ENCODE measurements around the gene SPTB.
A peak's percentile ranks its signal among the peaks of the same experiment; 100 is the strongest.

Gene SPTB

GRCh38 chr14:64723691-64724577 is 155.8 kb downstream of the SPTB start:
- peak; percentile 69 for DNase-seq

DNA sequence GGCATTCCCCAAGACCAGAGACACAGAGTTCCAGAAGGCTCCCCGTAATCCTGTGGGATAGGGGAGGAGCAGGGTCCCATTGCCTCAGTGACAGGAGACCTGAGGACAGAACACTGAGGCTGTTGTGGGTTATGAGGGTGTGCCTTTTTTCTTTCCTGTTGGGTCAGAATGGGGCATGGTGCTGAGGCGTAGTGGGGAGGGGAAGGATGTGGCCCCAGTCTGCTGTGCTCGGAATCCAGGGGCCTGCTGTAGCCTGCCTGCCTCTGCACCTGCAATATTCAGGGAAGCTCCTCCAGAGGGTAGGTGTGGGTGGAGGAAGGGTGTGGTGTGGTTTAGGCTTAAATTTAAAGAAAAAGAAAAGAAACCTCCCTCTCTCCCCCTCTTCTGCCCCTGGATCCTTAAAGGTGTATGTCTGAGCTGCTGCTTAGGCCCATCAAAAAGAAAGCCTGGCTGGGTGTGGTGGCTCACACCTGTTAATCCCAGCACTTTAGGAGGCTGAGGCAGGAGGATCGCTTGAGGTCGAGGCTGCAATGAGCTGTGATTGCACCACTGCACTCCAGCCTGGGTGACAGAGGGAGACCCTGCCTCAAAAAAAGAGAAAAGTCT is 156.8 kb downstream of the SPTB start:
- DNase-seq: peak; percentile 66

DNA sequence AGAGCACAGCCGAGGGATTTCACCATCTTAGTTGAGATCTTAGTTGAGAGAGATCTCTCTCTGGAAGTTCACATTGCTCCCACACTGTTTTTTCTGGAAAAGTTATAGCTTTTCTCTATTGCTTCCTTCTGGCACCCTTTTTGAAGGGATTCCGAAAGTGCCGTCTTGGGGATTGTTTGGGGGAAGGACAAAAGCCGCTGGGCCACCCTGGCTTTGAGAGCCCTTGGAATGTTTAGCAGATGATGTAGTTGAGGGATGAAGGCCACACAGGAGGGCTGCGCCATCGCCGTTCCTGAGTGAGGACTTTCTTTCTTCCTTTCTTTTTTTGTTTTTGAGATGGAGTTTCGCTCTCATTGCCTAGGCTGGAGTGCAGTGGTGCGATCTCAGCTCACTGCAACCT is 157.8 kb downstream of the SPTB start:
- DNase-seq: peak; percentile 52

DNA sequence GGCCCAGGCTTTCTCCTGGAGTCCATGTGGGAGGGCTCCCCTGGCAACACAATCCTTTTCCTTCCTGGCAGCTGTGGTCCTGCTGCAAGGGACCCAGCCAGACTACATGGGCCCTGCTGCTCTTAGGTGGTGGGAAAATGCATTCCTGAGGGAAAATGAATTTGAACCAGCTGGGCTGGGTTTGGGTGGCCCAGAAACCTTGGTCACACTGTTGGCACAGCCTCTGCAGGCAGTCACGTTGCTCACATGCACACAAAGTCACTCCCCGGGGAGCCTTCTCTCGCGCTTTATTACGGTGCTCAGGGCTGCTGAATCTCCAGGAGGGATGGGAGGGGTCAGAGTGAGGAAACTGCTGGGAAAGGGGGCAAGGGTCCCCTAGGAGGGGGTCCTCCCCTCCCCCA is 158.3 kb downstream of the SPTB start:
- peak; percentile 58 for DNase-seq

DNA sequence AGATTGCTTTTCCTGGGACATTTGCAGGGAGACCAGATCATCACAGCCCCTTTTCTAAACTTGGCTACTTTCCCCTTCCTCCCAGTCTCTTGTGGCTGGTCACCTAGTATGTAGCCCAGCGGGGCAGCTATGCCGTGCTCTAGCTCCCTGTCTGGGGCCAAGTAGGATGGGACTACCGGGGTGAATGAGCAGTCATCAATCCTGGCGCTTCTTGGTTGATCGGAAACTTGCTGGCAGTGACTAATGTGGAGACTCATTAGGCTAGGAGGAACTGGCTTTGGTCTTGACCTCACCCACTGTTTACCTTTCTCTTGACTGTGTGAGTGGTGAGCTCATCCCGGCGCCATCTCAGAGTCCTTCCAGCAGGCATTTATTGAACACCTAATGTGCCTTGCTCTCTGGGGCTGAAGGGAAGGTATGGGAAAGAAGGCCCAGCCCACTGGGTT is 159.6 kb downstream of the SPTB start:
- DNase-seq: peak; percentile 61

DNA sequence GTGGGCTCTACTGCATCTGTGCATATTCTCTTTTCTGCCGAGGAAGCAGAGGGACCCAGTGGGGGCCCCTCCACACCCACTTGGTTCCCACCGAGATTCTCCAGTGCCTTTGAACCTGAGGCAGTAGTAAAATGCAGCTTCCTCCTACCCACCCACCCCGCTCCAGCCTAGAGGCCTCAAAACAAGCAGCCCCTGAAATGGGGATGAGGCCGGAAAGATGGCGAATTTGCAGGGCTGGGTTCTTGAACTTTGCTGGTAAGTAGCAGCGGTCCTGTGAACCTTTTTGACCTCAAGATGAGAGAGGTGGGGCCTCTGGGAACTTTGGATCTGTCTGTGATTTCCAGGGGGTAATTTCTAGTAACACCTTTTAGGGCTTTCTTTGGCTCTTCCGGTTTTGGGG is 160.1 kb downstream of the SPTB start:
- DNase-seq: no peak

DNA sequence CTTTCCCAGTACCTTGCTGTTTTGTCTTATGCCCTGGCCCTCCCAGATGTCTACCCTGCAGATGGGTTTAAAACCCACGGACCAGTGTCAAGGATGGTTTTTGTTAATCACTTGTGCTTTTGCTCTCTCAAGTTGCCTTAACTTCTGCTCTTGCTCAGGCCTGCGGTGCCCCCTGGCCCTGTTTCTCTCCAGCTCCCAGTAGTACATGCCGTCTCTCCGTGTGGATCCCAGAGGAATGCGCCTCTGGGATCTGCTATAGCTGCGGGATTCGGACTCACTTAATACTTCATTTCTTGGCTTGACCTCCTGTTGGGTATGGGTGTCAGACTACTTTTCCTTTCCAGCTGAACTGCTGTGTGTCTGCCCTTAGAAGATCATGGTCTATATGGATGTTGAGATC is 160.9 kb downstream of the SPTB start:
- no peak for DNase-seq

DNA sequence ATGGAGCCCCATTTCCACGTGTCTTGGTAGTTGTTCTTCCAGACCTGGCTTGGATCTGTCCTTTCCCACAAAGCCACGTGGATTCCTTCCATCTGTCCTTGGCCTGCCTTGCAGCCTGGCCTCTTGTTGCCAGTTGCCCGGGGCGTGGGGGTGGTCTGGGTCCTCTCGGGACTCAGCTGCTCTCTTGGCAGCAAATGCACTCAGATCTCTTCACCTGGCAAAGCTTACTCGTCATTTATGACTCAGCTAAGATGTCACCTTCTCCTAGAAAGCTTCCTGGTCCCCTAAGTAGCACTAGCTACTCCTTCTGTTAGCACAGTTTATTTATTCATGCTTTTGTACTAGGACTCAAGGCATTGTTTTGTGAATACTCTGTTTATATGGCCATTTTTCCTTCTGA is 161.8 kb downstream of the SPTB start:
- no peak for DNase-seq

DNA sequence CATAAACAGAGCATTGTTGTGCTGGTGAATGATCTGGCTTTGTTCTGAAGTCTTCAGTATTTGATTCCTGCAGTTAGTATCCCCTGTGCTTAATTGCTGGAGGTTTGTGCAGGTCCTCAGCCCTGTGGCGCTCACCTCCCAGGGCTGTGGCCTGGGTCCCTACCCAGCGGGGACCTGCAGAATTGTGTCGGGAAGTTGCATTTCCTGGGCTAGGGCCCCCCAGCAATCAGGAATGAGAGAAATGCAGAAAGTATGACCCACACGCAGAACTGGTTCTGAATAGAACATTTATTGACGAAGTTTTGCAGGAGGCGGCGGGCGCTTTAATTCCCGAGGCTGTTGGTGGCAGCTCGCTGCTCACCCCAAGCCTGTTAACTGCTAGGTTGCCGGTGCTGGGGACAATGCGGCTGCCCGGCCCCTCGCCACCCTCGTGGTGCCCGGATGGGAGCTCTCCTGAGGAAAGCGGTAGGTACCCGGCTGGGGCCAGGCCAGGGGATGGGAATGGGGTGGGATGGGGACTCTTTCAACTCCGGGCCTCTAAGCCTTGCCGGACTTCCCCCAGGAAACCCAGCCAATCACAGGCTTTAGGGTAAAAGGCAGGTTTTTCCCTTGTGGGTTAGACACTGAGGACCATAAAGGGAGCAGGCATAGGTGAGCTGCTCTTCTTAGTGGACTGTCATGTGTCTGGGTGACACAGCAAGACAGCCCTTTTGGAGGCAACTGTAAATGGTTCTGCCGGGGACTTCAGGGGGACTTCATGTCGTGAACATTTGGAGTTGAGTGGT is 163.9 kb downstream of the SPTB start:
- DNase-seq: no peak

DNA sequence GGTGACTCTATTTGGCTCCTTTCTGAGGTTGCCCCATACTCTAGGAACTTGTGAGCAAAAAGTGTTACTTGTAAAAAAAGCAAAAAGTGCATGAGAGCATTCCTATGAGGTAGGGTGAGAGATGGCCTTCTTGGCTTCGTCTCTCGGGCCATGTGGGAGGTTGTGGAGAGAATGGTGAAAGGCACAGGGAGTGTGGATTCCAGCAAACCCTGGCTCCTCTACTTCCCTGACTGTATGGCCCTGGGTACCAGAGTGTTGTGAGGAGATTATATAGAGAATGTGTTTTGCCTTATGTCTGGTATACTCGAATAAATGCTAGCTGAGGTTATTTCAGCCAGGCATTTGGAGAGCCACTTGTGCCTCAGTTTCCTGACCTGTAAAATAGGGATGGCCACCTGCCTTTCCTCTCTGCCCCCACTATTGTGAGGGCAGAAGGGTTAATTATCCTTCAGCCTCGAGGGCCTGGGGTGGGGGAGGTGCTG is 164.5 kb downstream of the SPTB start:
- no peak for DNase-seq

GRCh38 chr14:64714432-64715025 is 165.2 kb downstream of the SPTB start:
- no peak for DNase-seq

DNA sequence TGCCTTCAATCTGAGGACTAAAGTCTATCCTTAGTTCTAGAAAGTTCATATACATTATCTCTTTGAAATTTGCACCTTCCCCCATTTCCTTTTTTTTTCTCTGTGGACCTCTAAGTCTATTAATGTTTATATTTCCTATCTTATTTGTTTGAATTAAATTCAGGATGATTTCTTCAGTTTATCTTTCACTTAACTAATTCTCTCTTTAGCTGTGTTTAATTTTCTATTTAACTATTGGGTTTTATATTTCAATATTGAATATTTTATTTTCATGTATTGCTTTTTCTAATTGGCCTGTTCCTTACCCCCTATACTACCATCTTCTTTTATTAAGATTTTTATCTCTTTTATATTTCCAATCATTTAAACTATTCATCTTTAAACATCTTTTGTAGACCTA is 166.0 kb downstream of the SPTB start:
- DNase-seq: no peak

DNA sequence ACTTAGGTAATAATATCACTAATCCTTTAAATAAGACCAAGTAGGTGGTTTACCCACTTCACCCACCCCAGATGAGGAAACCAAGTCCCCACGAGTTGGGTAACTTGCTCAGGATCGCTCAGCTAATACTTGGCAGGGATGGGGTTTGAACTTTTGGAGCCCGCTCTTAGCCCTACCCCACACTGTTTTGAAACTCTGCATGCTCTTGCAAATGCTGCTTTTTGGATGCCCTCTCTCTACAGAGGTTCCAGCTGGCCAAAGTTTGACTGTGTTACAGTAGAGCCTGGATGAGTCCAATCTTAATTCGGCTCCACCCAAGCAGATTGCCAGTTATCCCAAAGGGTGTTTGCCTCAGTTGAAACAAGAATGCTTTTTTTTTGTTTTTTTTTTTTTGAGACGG is 168.7 kb downstream of the SPTB start:
- no peak for DNase-seq

GRCh38 chr14:64709126-64709525 is 170.6 kb downstream of the SPTB start:
- DNase-seq: no peak

- peak; percentile 75 for DNase-seq
Observed at GRCh38 chr14:64708148-64709004, 171.3 kb downstream of the SPTB start.

GRCh38 chr14:64707661-64708060 is 172.0 kb downstream of the SPTB start:
- DNase-seq: no peak

DNA sequence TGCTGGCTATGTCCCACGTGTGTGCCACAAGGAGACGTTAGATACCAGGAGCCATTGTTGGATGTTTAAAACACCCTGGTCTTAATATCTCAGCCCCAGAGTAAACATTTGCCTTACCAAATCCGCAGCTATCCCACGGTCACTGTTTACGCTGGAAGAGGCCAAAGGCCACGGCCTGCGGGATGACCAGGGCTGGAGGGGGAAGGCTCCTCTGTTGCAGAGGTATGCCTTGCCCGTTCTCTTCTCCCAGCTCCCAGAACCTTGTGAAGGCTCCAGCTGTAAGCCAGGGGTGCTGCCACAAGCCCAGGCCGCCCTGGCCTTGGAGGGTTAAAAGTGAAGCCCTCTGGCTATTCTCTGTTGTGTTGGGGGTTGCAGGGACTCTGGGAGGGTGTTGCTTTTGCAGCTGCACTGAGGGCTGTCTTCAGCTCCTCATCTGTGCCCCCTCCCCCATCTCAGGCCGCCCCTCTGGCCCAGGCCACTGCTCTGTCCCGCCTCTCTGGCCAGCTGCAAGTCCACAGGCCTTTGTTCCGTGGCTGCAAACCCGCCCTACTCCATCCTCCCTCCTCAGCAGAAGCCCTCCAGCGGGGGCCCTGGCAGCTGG is 173.0 kb downstream of the SPTB start:
- DNase-seq: no peak

GRCh38 chr14:64706119-64706592 is 173.6 kb downstream of the SPTB start:
- no peak for DNase-seq

DNA sequence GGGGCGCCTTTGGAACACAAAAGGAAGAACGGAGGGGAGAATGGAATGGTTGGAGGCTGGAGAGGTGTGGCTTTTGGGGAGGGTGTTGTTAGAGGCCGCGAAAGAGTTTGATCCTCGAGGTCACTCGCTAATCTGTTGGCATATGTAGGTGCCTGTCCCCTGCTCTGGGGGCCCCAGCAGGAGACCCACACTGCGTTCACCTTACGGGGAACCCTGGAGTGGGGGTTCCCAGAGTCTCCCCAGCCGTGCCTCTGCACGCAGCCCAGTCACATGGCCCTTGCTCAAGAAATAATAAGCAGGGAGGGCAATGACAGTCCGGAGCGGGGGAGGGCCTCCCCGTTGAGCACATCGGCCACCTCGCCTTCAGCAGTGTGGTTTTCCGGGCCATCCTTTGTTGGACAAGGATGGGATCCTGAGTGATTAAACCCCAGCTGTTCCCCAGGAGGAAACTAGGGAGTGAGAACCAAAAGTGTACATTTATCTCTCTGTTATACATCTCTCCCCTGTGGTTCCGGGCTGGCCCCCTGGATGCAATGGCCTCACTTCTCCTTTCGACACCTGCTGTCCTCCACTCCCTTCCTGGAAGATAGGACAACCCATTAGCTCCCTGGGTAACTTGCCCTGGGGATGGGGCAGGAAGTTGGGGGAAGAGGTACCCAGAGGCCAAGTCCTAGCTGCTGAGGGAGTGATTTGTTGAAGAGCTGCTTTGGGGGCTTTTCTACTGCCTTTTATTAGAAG is 174.2 kb downstream of the SPTB start:
- DNase-seq: peak; percentile 74

DNA sequence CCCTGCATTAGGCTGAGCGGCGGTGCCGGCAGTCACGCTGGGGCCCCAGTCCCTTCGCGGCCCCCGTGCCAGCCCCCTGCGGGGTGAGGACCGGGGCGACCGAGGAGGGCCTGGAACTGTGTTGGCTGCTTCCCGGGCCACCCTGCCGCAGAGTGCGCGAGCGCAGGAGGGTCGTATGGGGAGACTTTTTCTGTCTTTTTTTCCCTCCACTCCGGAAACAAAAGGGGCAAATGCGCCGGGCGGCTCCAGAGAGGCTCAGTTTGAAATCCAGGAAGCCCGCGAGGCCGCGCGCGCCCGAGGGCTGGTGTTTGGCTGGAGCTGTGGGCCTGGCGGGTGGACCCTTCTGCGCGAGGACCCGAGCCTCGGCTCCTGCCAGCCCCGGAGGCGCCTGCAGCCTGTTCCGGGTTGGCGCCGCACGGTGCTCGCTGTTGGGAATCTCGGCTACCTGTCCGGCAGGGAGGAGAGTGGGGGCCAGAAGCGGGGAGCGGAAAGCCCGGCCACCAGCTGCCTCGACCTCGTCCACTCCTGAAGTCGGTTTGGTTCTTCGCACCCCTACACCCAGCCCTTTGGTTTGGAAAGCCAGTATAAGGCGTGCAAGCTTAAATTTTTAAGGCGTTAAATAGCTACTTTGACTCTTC is 174.8 kb downstream of the SPTB start:
- no peak for DNase-seq

All from activated effector memory CD4-positive, alpha-beta T cell treated with anti-CD3 and anti-CD28 coated beads, Interleukin-2, amount 50 U/mL, for 16 hours (primary cell).